Measurements from ENCODE around the gene CCAR1. TPM values are rescaled to one million over a fixed set of nuclear protein-coding genes. Genes with fewer than 3 reads are reported as not detected.

CCAR1 gene
- total and polyA plus RNA-seq, 10 of the 15 experiments (the other 5 are each of a cell fraction or from before 2014, with no cell fraction given), result 35.5 to 124 (median 79.0) TPM

DNA sequence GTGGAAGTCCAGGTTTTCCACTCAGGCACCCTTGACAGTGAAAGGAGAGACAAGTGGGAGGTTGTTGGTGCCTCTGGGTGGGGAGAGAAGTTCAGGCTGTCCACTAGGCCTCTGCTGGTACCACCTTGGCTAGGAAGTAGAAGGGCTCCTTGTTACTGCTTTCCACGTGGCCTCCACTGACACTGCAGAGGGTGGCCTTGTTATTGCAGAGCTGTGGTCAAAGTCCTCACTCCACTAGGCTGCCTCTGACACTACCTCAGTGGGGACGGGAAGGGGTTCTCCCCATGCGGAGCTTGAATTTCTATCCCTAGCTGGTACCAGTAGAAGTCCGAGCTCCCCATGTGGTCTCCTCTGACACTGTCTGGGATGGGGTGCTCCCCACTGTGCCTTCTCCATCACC is 91.4 kb downstream of the CCAR1 start (continued):
- TF ChIP-seq, protein P1, sequence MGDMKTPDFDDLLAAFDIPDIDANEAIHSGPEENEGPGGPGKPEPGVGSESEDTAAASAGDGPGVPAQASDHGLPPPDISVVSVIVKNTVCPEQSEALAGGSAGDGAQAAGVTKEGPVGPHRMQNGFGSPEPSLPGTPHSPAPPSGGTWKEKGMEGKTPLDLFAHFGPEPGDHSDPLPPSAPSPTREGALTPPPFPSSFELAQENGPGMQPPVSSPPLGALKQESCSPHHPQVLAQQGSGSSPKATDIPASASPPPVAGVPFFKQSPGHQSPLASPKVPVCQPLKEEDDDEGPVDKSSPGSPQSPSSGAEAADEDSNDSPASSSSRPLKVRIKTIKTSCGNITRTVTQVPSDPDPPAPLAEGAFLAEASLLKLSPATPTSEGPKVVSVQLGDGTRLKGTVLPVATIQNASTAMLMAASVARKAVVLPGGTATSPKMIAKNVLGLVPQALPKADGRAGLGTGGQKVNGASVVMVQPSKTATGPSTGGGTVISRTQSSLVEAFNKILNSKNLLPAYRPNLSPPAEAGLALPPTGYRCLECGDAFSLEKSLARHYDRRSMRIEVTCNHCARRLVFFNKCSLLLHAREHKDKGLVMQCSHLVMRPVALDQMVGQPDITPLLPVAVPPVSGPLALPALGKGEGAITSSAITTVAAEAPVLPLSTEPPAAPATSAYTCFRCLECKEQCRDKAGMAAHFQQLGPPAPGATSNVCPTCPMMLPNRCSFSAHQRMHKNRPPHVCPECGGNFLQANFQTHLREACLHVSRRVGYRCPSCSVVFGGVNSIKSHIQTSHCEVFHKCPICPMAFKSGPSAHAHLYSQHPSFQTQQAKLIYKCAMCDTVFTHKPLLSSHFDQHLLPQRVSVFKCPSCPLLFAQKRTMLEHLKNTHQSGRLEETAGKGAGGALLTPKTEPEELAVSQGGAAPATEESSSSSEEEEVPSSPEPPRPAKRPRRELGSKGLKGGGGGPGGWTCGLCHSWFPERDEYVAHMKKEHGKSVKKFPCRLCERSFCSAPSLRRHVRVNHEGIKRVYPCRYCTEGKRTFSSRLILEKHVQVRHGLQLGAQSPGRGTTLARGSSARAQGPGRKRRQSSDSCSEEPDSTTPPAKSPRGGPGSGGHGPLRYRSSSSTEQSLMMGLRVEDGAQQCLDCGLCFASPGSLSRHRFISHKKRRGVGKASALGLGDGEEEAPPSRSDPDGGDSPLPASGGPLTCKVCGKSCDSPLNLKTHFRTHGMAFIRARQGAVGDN (IDR thresholded peaks at IDR 0.05), result no peak
- TF ChIP-seq MTA2 (IDR thresholded peaks at IDR 0.05; ENCODE audit: low read depth) (no peak), PAX8 (IDR thresholded peaks at IDR 0.05) (no peak), NRF1 (conservative IDR thresholded peaks at IDR 0.05; ENCODE audit: low read depth, low read length) (no peak), RBBP5 (conservative IDR thresholded peaks at IDR 0.05) (no peak)
- TF ChIP-seq, protein P2, sequence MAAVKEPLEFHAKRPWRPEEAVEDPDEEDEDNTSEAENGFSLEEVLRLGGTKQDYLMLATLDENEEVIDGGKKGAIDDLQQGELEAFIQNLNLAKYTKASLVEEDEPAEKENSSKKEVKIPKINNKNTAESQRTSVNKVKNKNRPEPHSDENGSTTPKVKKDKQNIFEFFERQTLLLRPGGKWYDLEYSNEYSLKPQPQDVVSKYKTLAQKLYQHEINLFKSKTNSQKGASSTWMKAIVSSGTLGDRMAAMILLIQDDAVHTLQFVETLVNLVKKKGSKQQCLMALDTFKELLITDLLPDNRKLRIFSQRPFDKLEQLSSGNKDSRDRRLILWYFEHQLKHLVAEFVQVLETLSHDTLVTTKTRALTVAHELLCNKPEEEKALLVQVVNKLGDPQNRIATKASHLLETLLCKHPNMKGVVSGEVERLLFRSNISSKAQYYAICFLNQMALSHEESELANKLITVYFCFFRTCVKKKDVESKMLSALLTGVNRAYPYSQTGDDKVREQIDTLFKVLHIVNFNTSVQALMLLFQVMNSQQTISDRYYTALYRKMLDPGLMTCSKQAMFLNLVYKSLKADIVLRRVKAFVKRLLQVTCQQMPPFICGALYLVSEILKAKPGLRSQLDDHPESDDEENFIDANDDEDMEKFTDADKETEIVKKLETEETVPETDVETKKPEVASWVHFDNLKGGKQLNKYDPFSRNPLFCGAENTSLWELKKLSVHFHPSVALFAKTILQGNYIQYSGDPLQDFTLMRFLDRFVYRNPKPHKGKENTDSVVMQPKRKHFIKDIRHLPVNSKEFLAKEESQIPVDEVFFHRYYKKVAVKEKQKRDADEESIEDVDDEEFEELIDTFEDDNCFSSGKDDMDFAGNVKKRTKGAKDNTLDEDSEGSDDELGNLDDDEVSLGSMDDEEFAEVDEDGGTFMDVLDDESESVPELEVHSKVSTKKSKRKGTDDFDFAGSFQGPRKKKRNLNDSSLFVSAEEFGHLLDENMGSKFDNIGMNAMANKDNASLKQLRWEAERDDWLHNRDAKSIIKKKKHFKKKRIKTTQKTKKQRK (IDR thresholded peaks at IDR 0.05; ENCODE audit: low read depth, low read length), result no peak
